OCI-LY7 (cell line): ENCODE results near the gene LUC7L3. TPM values are rescaled to one million over a fixed set of nuclear protein-coding genes. Genes with fewer than 3 reads are reported as not detected.

Experiments used
- BruUV-seq: library from RNA; stranded (reverse); fragments of 400-500 nt; replicated peaks from 2 replicates; lab custom pipeline; 2021; lab: Mats Ljungman, UMichigan
- CTCF ChIA-PET: fragments of 300-600 bp; sonication (Branson Sonifier 250); formaldehyde crosslinking; loops from one replicate; lab custom pipeline; 2022; ENCODE audit warnings: antibody characterized with exemption; ENCODE audit not compliant: unreplicated experiment; lab: Charles Lee
- POLR2A ChIA-PET: fragments of 300-600 bp; sonication (Branson Sonifier 250); formaldehyde crosslinking; loops from one replicate; lab custom pipeline; 2022; ENCODE audit warnings: antibody characterized with exemption; lab: Charles Lee
- DNase-seq: peaks from one replicate; pipeline ENCODE4 v3.0.0-alpha.2; 2015; ENCODE audit warnings: low spot score
- H2AFZ ChIP-seq: fragments of 200-600 bp; sonication (generic), shearing (Covaris generic); 2 replicates; pipeline ENCODE4 v1.6.1; 2014; ENCODE audit warnings: mild to moderate bottlenecking, antibody characterized with exemption, low read length, moderate library complexity
- H3K27ac ChIP-seq: fragments of 200-600 bp; sonication (generic); 2 replicates; pipeline ENCODE4 v1.5.1; 2014; ENCODE audit warnings: mixed run types, low read depth, mild to moderate bottlenecking, moderate library complexity, low read length, inconsistent platforms; ENCODE audit not compliant: poor library complexity, severe bottlenecking
- H3K36me3 ChIP-seq: fragments of 200-600 bp; sonication (generic); 2 replicates; pipeline ENCODE4 v1.6.1; 2014; ENCODE audit warnings: mild to moderate bottlenecking, antibody characterized with exemption, low read length, moderate library complexity, mixed read lengths; ENCODE audit not compliant: insufficient read depth
- H3K4me1 ChIP-seq: fragments of 200-600 bp; sonication (generic); 2 replicates; pipeline ENCODE4 v1.5.1; 2014; ENCODE audit warnings: mild to moderate bottlenecking, low read length; ENCODE audit not compliant: insufficient read depth, poor library complexity, severe bottlenecking
- H3K4me2 ChIP-seq: fragments of 200-600 bp; sonication (generic); 2 replicates; pipeline ENCODE4 v1.6.1; 2014; ENCODE audit warnings: mild to moderate bottlenecking, low read length
- H3K4me3 ChIP-seq: fragments of 200-600 bp; sonication (generic); 2 replicates; pipeline ENCODE4 v1.5.1; 2014; ENCODE audit warnings: mild to moderate bottlenecking, low read depth, low read length; ENCODE audit not compliant: poor library complexity, severe bottlenecking
- H3K79me2 ChIP-seq: fragments of 200-600 bp; sonication (generic); 2 replicates; pipeline ENCODE4 v1.6.1; 2016; ENCODE audit warnings: low read depth, mild to moderate bottlenecking, low read length, moderate library complexity, mixed read lengths; ENCODE audit not compliant: insufficient read depth
- H3K9me2 ChIP-seq: fragments of 200-600 bp; sonication (generic); 2 replicates; pipeline ENCODE4 v1.6.1; 2016; ENCODE audit warnings: mild to moderate bottlenecking, low read length, mixed read lengths; ENCODE audit not compliant: insufficient read depth
- H3K9me3 ChIP-seq: fragments of 200-600 bp; sonication (generic); 2 replicates; pipeline ENCODE4 v1.6.1; 2014; ENCODE audit warnings: mild to moderate bottlenecking, mixed run types, low read length, mixed read lengths
- H4K20me1 ChIP-seq: fragments of 200-600 bp; sonication (generic); 2 replicates; pipeline ENCODE4 v1.6.1; 2014; ENCODE audit warnings: mild to moderate bottlenecking, antibody characterized with exemption, low read length, moderate library complexity, mixed read lengths; ENCODE audit not compliant: insufficient read depth
- CTCF ChIP-seq: fragments of 200-600 bp; sonication (generic); conservative IDR thresholded peaks from 2 replicates; pipeline ENCODE4 v1.5.1; 2014; ENCODE audit warnings: mild to moderate bottlenecking, antibody characterized with exemption, low read length, moderate library complexity, mixed read lengths
- EZH2phosphoT487 ChIP-seq: fragments of 200-600 bp; sonication (generic); IDR thresholded peaks from 2 replicates; pipeline ENCODE4 v1.6.1; 2018; ENCODE audit warnings: low read depth, borderline replicate concordance, mild to moderate bottlenecking, mixed run types, antibody characterized with exemption, low read length, moderate library complexity, mixed read lengths
- intact Hi-C: fragments of 100-400 bp; cut with micrococcal nuclease; formaldehyde crosslinking; loops from one replicate; pipeline ENCODE4 v1.10.0; 2022; ENCODE audit not compliant: unreplicated experiment
- total RNA-seq, 2 experiments: library from RNA; depleted of rRNA in 1 of 2; stranded (reverse); fragments of >200 nt in 1 of 2; shearing (Covaris generic) in 1 of 2; gene quantifications; 2 replicates each; pipeline ENCODE4 v1.2.3, GENCODE V29; 2014 to 2022

LUC7L3 gene
- total RNA-seq, 2 experiments from 2014 or later: 109 to 190 TPM

GRCh38 chr17:50735287-50735686 lies 15.9 kb downstream of the LUC7L3 start:
- DNase-seq: no peak
- H3K9me3 ChIP-seq: no peaks in the 10 kb centered on the region
- H3K4me2 ChIP-seq: no peak overlapping the region
- peaks cover 74% of the 10 kb centered on the region for H3K36me3 ChIP-seq
- H4K20me1 ChIP-seq: peaks cover 51% of the 10 kb centered on the region
- no TSS peak for BruUV-seq
- no peaks in the 10 kb centered on the region for H3K9me2 ChIP-seq
- H3K27ac ChIP-seq: no peak overlapping the region
- H3K4me3 ChIP-seq: no peak overlapping the region
- H2AFZ ChIP-seq: no peak overlapping the region
- peaks cover 100% of the 10 kb centered on the region for H3K79me2 ChIP-seq
- TF ChIP-seq CTCF (no peak), EZH2phosphoT487 (no peak)
- POLR2A ChIA-PET: no interaction called here
- H3K4me1 ChIP-seq: peaks cover 19% of the 10 kb centered on the region
- CTCF ChIA-PET: no interaction called here
- intact Hi-C loops: loop anchor here (2.0 kb wide), 1 partner anchor 20 kb away; no protein-coding TSS in a partner anchor

- ChIA-PET CTCF (no interaction called here), POLR2A (no interaction called here)
- Histone ChIP-seq H3K79me2 (peaks cover 88% of the 10 kb centered on the region), H4K20me1 (peaks cover 45% of the 10 kb centered on the region), H3K9me3 (no peaks in the 10 kb centered on the region), H3K27ac (no peak overlapping the region), H3K4me3 (no peak overlapping the region), H2AFZ (no peak overlapping the region), H3K36me3 (peaks cover 84% of the 10 kb centered on the region), H3K4me2 (no peak overlapping the region), H3K9me2 (no peaks in the 10 kb centered on the region), H3K4me1 (peaks cover 11% of the 10 kb centered on the region)
- intact Hi-C loops: no loop called here
- DNase-seq: no peak
- BruUV-seq: no TSS peak
- TF ChIP-seq EZH2phosphoT487: no peak
- no peak for TF ChIP-seq CTCF
These were observed 17.8 kb downstream of the LUC7L3 start for GRCh38 chr17:50737118-50737698.

- Histone ChIP-seq H3K27ac (no peak overlapping the region), H3K9me2 (no peaks in the 10 kb centered on the region), H4K20me1 (peaks cover 45% of the 10 kb centered on the region), H2AFZ (no peak overlapping the region), H3K4me3 (no peak overlapping the region), H3K4me1 (peaks cover 4% of the 10 kb centered on the region), H3K36me3 (peaks cover 95% of the 10 kb centered on the region), H3K79me2 (peaks cover 70% of the 10 kb centered on the region), H3K9me3 (no peaks in the 10 kb centered on the region), H3K4me2 (no peak overlapping the region)
- CTCF ChIA-PET: no interaction called here
- intact Hi-C loops: no loop called here
- TF ChIP-seq CTCF (no peak), EZH2phosphoT487 (no peak)
- BruUV-seq: no TSS peak
- no peak for DNase-seq
- POLR2A ChIA-PET: interaction anchor here (0.5 kb wide), 1 partner anchor 304 kb away, joined by 4 read pairs; no protein-coding TSS in a partner anchor
These were observed 19.7 kb downstream of the LUC7L3 start for GRCh38 chr17:50739098-50739497.
